Coronary artery (tissue), 2 donors: ENCODE results near the gene TSG101.

Experiments
- DNase-seq: peaks from one replicate; pipeline ENCODE4 v3.0.0-alpha.2; 2017; ENCODE audit warnings: low spot score
- H3K27ac ChIP-seq, 2 donors: fragments of 200-600 bp; sonication (generic); one replicate each; pipeline ENCODE4 v1.5.1; 2016 to 2019
- H3K4me3 ChIP-seq: fragments of 200-600 bp; sonication (generic); 2 replicates; pipeline ENCODE4 v1.5.1; 2016; ENCODE audit warnings: mild to moderate bottlenecking, moderate library complexity
- TF ChIP-seq, protein P1 (sequence below): fragments of 200-600 bp; sonication (generic); IDR thresholded peaks from one replicate; pipeline ENCODE4 v1.5.1; 2019; ENCODE audit warnings: antibody characterized with exemption

The TSG101 gene

DNA sequence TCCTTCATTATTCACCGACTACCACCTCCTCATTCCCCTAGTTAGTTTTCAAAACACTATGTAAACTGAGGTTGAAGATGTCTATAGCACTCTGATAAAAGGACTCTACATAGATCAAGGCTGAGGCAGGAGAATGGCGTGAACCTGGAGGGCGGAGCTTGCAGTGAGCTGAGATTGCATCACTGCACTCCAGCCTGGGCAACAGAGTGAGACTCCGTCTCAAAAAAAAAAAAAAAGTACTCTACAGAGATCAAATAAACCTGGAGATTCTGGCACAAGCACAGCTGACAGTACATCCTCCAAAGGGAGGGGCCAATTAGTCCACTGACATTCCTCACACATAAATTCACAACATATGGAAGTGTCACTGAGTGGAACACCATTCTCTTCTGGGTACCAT, 31.0 kb downstream of the TSG101 start:
- no peak for DNase-seq
- TF ChIP-seq, protein P1, sequence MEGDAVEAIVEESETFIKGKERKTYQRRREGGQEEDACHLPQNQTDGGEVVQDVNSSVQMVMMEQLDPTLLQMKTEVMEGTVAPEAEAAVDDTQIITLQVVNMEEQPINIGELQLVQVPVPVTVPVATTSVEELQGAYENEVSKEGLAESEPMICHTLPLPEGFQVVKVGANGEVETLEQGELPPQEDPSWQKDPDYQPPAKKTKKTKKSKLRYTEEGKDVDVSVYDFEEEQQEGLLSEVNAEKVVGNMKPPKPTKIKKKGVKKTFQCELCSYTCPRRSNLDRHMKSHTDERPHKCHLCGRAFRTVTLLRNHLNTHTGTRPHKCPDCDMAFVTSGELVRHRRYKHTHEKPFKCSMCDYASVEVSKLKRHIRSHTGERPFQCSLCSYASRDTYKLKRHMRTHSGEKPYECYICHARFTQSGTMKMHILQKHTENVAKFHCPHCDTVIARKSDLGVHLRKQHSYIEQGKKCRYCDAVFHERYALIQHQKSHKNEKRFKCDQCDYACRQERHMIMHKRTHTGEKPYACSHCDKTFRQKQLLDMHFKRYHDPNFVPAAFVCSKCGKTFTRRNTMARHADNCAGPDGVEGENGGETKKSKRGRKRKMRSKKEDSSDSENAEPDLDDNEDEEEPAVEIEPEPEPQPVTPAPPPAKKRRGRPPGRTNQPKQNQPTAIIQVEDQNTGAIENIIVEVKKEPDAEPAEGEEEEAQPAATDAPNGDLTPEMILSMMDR, result no peak
- H3K4me3 ChIP-seq, result no peak overlapping the region
- no peak overlapping the region for H3K27ac ChIP-seq

DNA sequence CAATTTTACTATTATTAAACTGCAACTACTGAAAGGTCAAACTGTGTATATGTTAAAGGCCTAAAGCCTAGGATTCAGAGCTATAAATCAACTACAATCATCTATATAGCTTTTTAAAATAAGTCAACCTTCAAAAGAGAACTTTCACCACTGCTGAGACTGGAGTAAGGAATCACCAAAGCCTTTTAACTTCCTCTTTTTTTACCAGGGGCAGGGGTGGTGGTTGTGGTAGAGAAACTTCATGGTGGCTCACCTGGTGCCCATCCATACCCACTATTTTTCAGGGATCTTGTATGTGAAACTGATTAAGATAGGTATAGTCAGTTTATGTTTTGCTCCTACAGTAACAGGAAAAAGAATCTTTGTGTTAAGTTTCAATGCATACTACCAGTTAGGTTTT, 31.5 kb downstream of the TSG101 start:
- no peak overlapping the region for H3K4me3 ChIP-seq
- H3K27ac ChIP-seq, result no peak overlapping the region
- TF ChIP-seq, protein P1, result no peak
- no peak for DNase-seq

DNA sequence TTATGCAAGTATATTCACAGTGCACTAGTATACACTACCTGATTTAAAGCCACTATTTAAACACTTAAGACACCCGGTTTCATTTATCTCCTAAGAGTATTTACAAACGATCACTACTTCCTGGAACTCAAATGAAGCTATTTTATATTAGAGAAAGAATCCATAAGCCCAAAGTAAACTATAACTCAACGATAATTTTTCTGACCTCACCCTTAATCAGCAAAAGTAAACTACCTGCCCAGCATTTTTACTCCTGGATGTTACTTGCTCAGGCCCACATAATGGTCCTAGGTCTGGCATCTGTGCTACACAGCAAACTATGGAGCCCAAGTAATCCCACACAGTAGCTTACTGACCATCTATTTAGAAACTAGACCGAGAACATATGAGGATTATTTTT, 33.4 kb downstream of the TSG101 start:
- TF ChIP-seq, protein P1, result no peak
- H3K4me3 ChIP-seq, result no peak overlapping the region
- H3K27ac ChIP-seq, result no peak overlapping the region
- no peak for DNase-seq

DNA sequence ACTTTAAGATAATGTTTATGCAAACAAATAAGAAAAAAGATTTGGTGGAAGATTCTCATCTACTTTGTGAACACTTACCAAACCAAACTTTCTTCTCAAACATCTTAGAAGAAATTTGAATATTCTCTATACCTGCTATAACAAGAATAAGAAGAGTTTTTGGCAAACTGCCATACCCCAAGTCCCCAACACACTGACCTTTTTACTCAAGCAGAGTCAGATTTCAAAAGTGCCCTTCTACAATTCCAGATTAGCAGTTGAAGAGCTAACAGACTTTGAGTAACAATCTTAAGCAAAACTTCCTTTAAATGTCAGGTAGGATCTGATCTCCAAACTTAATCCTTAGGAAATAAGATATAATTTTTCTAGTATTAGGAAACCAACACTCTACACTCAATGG, 33.9 kb downstream of the TSG101 start:
- TF ChIP-seq, protein P1, result no peak
- DNase-seq, result no peak
- Histone ChIP-seq H3K27ac (no peak overlapping the region), H3K4me3 (no peak overlapping the region)

DNA sequence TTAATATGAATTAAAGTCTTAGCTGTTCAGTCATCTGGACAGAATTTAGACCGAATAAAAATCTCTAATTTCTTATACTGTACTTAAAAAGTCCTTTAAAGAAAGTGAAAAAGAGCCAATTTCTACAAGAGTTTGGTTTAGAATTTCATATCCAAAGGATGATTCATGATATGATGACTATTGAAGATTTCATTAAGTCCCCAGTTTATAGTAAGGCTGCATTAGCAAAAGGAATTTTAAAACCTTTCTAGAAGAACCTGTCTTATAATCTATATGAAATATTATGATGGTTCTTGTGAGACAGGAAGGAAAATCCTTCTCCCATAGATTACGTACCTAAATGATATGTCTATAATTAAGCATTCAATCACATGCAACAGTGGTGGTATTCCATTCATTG, 34.8 kb downstream of the TSG101 start:
- H3K27ac ChIP-seq, result no peak overlapping the region
- no peak for DNase-seq
- TF ChIP-seq, protein P1, result no peak
- H3K4me3 ChIP-seq, result no peak overlapping the region

DNA sequence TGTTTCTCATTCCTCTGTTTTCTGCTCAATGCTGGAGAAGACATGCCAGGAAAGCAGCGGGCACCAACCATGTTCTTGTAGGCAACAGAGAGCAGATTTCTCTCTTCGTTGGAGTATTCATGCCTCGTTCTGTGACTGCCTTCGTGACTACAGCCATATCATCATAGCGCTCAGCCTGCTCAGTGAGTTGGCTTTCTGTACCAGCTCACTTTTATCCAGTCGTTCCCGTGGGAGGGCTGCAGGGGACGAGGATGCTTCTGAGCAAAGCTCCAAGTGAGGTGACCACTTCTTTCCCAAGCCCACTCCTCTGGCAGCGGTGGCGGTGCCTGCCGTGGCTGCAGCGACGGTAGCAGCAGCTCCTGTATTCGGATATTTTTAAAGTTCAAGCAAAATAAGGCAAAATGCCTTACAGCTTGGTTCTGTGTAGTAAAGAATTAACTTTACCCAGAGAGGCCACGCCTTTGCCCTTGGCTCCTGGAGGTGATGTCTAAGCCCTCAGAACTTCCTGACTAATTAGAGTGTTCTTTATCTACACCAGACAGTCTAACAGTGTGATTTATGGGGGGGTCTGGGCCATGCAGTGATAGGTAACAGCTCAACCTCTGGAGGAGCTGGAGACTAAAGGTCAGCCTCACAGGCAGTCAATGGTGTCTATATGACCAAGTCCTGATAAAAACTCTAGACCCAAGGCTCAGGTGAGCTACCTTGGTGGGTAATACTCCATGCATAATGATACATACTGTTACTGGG, 35.8 kb downstream of the TSG101 start:
- TF ChIP-seq, protein P1, result no peak
- H3K27ac ChIP-seq, result no peak overlapping the region
- no peak for DNase-seq
- H3K4me3 ChIP-seq, result no peak overlapping the region

DNA sequence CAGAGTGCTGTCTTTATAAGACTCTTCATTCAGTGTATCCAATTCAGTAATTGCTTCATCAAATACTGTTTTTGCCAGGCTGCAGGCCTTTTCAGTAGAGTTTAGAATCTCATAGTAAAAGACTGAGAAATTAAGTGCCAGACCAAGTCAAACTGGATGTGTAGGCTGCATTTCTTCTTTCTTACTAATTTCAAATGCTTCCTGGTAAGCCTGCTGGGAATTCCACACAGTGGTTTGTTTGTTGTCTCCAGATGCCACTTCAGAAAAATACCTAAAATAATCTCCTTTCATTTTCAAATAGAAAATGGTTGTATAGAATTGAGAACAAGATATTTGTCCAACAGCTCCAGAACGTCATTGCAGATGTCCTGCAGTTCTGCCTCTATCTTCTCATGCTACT, 36.4 kb downstream of the TSG101 start:
- Histone ChIP-seq H3K4me3 (no peak overlapping the region), H3K27ac (no peak overlapping the region)
- TF ChIP-seq, protein P1, result no peak
- no peak for DNase-seq
